GM21619 (cell line): ENCODE measurements around the gene IL18R1.

Experiments used
- ATAC-seq: cut with Tn5 transposase; IDR thresholded peaks from one replicate; pipeline ENCODE4 v1.9.1; 2021; ENCODE audit not compliant: unreplicated experiment

The IL18R1 gene

GRCh38 chr2:102387763-102388546 is 32.4 kb downstream of the IL18R1 start:
- no peak for ATAC-seq

GRCh38 chr2:102391565-102391964 is 36.0 kb downstream of the IL18R1 start:
- no peak for ATAC-seq

DNA sequence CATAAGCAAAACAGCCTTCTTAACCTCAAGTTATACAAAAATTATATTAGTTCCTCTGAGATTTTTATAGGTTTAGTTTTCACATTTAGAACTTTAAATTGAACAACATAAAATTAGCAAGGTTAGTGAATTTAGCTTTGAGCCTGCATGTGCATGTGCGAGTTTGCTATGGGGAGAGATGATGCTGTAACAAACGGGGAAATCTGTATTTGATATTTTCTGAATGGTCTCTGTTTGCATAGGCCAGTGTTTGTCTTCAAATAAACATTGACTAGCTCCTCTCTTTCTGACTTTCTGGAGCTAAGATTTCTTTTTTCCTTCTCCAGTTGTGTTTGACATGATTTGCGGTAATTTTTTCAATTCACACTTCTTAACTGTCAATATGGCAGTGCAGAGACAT is 36.5 kb downstream of the IL18R1 start:
- ATAC-seq, result no peak

DNA sequence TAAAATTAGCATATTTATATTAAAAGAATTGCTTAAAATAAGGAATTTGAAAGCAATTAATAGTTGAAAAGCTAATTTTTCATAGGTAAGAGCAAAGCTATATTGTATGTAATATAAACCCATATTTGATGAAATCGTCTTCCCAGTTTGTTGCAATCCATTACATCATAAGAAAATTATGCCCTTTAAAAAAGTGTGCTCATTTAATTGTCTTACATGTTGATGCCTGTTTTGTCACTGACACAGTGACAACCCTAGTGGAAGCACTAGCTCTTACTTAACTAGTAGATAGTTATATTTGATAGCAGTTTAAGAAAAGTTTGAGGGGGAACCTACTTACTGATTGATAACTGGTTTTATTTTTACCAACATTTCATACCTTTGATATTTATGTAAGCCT is 37.3 kb downstream of the IL18R1 start:
- ATAC-seq, result no peak

DNA sequence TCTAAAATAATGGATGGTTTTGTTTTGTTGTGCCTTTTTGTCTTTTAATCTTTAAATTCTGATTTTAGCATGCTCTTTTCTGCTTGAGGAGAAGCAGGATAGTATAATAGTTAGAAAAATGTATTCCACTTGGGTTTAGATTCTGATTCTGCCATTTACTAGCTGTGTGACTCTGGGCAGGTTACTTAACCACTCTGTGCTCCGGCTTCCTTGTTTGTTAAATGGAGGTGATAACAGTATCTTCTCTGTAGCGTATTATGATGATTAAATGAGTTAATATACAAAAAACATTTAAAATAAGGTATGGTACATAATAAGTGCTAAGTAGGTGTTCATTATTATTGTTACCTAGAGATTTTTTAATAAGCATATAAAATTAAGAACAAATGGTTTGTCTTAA is 40.4 kb downstream of the IL18R1 start:
- ATAC-seq, result no peak

GRCh38 chr2:102397209-102397608 is 41.6 kb downstream of the IL18R1 start:
- ATAC-seq, result no peak

DNA sequence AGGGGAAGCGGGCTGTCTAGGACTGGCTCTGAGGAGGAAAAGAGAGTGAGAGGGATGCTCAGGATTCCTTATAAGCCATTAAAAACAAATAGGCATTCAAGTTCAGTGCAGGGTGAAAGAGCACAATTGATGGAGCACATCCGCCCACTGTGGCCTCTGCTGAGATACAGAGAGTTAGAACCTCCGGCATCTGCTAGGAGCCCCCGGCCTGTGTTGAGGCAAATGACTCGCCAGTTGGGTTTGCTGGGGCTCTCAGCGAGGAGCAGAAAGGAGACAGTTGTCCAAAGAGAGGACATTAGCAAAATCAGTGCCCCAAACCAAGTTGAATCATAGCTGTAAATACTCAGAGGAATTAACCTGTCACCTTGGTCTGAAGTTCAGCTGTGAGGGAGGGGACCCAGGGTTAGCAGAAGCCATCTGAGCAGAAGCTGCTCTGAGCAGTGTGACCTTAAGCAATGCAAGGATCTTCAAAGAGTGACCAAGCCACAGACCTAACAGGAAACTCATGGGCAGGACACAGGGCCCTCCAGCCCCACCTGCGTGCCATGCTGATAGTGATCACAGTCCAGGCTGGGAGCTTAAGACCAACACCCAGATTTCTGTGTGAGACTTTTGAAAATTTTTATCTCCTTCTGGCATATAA is 44.0 kb downstream of the IL18R1 start:
- ATAC-seq, result no peak

- ATAC-seq, result no peak
Measured at GRCh38 chr2:102401456-102401855, 45.9 kb downstream of the IL18R1 start.

DNA sequence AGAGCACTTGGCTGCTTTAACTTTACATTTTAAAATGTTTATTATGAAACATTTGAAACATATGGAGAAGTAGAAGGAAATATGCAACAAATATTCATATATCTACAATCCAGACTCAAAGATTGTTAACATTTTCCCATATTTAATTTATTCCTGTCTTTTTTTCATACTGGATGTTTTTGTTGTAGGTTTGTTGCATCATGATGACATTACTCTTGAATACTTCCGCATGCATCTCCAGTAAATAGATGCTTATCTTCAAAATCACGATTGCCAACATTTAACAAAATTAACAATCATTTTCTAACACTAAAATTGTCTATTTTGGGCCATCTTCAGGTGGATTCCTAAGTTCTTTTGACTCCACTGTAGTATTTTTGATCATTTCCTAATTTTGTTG is 46.3 kb downstream of the IL18R1 start:
- ATAC-seq, result no peak

DNA sequence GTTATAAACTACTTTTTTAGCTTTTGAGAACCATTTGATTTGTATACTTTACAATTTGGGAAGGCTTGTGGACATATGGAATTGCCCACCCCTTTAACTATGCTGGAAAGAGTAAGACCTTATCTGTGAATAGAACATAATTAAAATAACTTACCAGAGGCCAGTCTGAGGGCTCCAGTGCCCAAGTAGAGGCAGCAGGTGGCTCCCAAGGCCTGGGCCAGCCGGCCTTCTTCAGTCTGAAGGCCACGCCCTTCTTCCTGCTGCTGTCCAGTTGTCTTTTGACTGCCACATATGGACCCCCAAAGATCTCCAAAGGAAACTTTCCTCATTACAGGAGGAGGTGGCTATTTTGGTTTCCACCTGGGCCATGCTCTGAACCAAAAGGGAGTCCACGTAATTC is 55.4 kb downstream of the IL18R1 start:
- ATAC-seq, result no peak

GRCh38 chr2:102412199-102412598 is 56.6 kb downstream of the IL18R1 start:
- ATAC-seq, result no peak

DNA sequence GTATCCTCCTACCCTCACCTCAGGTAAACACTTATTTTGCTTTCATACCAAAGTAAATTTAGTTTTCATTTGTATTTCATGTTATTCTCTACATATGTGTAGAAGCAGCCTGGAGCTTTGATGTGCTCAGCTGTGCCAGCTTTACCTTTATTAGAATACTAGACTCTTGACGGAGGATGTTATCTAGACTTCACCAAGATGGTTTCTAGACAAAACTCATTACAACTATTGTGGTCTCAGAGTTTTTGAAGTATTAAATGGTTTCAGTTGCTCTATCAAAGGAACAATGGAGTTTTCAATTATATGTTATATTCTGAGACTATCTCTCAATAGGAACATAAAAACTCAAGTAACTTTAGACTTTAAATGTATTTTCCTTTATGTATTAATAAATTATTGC is 62.4 kb downstream of the IL18R1 start:
- ATAC-seq, result peak; percentile 54

DNA sequence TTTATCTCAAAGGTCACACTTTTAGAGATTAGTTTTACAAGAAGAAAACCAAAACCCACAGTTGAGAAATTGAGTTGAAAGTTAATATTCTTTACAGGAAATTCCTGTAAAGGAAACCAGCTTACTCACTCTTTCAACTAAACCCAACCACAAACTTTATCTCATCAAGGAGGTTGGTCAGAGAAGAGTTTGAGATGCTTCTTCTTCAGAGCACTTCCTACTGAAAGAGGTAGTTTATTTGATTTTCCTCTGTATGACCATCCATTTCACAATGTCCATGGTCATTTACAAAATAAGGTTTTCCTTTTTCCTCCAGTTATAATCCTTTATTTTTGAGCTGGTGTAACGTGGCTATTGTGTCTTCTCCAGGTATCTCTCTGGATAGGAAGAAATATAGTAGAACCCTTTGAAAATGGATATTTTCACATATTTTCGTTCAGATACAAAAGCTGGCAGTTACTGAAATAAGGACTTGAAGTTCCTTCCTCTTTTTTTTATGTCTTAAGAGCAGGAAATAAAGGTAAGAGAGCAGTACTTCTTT is 62.9 kb downstream of the IL18R1 start:
- ATAC-seq, result peak; percentile 87

DNA sequence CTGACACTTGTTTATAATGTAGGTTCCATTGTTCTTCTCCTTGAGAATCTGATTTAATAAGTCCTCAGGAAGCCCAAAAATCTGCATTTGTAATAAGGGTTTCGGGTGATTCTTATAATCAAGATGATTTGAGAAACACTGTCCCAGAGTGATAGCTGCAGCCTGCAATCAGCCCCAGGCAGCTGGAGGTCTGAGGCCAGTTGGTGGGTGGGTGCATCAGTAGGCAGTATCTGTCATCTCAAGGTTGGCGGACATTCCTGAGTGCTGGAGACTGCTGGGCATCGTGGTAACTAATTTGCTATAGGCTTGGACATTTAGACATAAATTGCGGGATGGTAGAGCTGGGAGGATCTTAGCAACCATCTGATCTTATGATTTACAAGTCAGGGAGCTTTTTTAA is 64.7 kb downstream of the IL18R1 start:
- no peak for ATAC-seq

GRCh38 chr2:102421890-102422759 is 66.5 kb downstream of the IL18R1 start:
- ATAC-seq, result no peak

GRCh38 chr2:102422910-102423309 is 67.3 kb downstream of the IL18R1 start, which contains the start of gene IL18RAP:
IL18RAP (plus strand) TSS chr2:102423160; CDS start chr2:102423278, 118 bp downstream.
- no peak for ATAC-seq

DNA sequence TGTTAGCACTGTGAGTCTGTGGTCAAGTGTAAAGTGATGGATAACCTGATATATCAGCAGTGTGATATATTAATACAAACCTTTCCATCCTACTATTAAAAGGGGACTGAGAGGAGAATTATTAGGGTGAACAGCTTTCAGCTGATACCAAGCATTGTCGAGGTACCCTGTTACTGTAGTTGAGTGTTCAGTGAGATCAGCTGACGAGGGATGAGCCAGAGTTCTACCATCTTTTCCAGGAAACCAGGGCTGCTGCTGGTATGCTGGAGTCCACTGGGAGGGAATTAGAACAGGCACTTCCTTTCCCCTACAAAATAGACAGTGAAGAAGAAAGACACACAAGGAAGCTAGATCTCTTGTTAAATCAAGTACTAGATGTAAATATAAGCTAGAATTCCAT is 67.8 kb downstream of the IL18R1 start:
- no peak for ATAC-seq

DNA sequence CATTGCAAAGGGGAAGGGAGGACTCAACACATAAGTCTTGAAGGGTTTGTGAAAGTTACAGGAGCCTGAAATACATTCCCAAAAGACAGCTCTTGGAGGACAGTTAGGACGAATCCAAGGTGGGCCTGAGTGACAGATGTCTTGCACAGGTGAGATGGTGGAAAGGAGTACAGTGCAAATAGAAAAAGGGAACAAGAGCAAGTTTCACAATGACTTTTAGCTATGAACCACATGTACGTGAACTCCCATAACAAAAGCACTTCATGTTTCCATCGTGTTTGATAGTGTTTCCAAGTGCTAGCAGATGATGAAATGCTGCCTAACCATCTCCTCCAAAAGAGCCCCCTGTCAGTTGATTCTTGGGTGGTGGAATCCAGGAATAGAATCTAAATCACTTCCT is 69.2 kb downstream of the IL18R1 start:
- ATAC-seq, result peak; percentile 93

DNA sequence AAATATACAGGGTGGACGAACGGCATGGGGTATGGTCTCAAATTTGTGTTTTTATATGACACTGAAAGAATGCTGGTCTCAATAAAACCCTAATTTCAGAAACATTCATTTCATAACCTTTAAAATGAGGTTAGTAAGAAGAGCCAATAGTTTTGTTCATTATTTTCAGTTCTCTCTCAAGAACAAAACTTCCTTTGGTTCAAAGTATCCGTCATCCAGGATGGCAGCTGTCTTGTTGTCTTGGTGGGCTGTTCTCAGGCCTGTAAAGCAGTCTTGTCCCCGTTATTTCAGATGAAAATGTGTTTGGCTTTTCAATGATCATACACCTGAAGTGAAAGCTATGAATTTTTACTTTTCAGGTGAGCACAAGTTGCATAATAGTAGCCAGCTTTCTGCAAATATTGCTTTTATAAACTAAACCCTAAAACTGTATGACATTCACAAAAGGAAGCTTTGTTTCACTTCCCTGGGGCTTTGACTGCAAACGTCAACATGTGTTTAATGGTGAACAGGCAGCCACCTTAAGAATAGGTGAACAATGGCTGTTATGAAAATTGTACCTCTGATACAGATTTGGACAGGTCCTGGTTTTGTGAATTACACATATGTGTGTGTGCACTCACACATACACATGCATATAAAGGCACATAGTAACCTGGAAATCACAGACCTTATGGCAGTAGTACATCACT is 70.0 kb downstream of the IL18R1 start:
- no peak for ATAC-seq

GRCh38 chr2:102427249-102427648 is 71.7 kb downstream of the IL18R1 start:
- no peak for ATAC-seq

GRCh38 chr2:102428573-102428972 is 73.0 kb downstream of the IL18R1 start:
- no peak for ATAC-seq
